Activated CD8-positive, alpha-beta memory T cell treated with anti-CD3 and anti-CD28 coated beads for 1 hour (primary cell): ENCODE results near the gene PKDREJ.
A peak's percentile ranks its signal among the peaks of the same experiment; 100 is the strongest.
"Not testable (repeated sequence)": the region's sequence is repeated elsewhere in the genome, so short reads cannot be mapped to it uniquely, and the experiment has no call there.

Experiments used
- DNase-seq, 2 donors: peaks; one replicate each; pipeline ENCODE4 v3.0.0-alpha.2; 2020; ENCODE audit warnings: low read depth in 1 of 2; ENCODE audit errors: extremely low read depth in 1 of 2

The PKDREJ gene

GRCh38 chr22:46269564-46269963 is 6.4 kb upstream of the PKDREJ start:
- no peak for DNase-seq

GRCh38 chr22:46267431-46268279 is 4.5 kb upstream of the PKDREJ start, which contains the start of gene TTC38:
TSS of gene TTC38 (plus strand) at chr22:46268008. CDS start at chr22:46268040, 32 bp downstream.
- DNase-seq: peak in 1 of 2 donors; percentile 27

- not testable (repeated sequence) for DNase-seq
These were observed 2.5 kb upstream of the PKDREJ start for GRCh38 chr22:46265627-46266026.

GRCh38 chr22:46264520-46264919 is 1.4 kb upstream of the PKDREJ start:
- not testable (repeated sequence) for DNase-seq

- no peak for DNase-seq
These were observed 511 bp downstream of the PKDREJ start for GRCh38 chr22:46262449-46263215.

GRCh38 chr22:46260038-46260437 is 3.1 kb downstream of the PKDREJ start:
- DNase-seq: no peak

GRCh38 chr22:46259374-46259773 is 3.8 kb downstream of the PKDREJ start:
- no peak for DNase-seq

- DNase-seq: no peak
These were observed 6.7 kb downstream of the PKDREJ start for GRCh38 chr22:46256358-46256958.

GRCh38 chr22:46251816-46252380 is 11.2 kb downstream of the PKDREJ start:
- DNase-seq: no peak

- DNase-seq: no peak
These were observed 11.9 kb downstream of the PKDREJ start for GRCh38 chr22:46251266-46251665.

GRCh38 chr22:46250783-46251125 is 12.4 kb downstream of the PKDREJ start:
- no peak for DNase-seq

- DNase-seq: peak; percentile 76 to 85
These were observed 12.9 kb downstream of the PKDREJ start, which contains the start of gene CDPF1 for GRCh38 chr22:46250035-46250782. TSS of gene CDPF1 (minus strand) at chr22:46250293. CDS start at chr22:46248284, 2,009 bp downstream.

GRCh38 chr22:46247443-46247975 is 15.6 kb downstream of the PKDREJ start:
- no peak for DNase-seq

GRCh38 chr22:46246178-46246577 is 17.0 kb downstream of the PKDREJ start:
- DNase-seq: no peak

GRCh38 chr22:46245511-46245910 is 17.6 kb downstream of the PKDREJ start:
- DNase-seq: no peak

GRCh38 chr22:46244771-46245170 is 18.4 kb downstream of the PKDREJ start:
- DNase-seq: no peak

GRCh38 chr22:46242076-46242475 is 21.1 kb downstream of the PKDREJ start:
- no peak for DNase-seq

GRCh38 chr22:46241396-46242007 is 21.6 kb downstream of the PKDREJ start:
- no peak for DNase-seq

- no peak for DNase-seq
These were observed 22.2 kb downstream of the PKDREJ start for GRCh38 chr22:46240907-46241306.

GRCh38 chr22:46240506-46240905 is 22.6 kb downstream of the PKDREJ start:
- no peak for DNase-seq
